Measurements from ENCODE around the gene C16orf74.

Gene C16orf74

GRCh38 chr16:85750827-85751697 lies at the start of gene C16orf74:
Gene C16orf74 (minus strand): TSS chr16:85751096. CDS start chr16:85735217, 15,879 bp downstream.
- Histone ChIP-seq H3K36me3 (ENCODE audit: control insufficient read depth, low read depth, low read length) (no peaks in the 10 kb centered on the region), H3K27ac (ENCODE audit: low read length) (no peak within 1 kb of the TSS), H3K27me3 (ENCODE audit: control insufficient read depth, insufficient read depth, low read length) (peaks cover 37% of the 10 kb centered on the region), H3K4me1 (ENCODE audit: control insufficient read depth, low read depth, low read length) (peaks cover 27% of the 10 kb centered on the region), H3K4me3 (ENCODE audit: low read length) (peak within 1 kb of the TSS; percentile 53), H3K9ac (ENCODE audit: low read length) (no peak within 1 kb of the TSS), H3K9me3 (ENCODE audit: control insufficient read depth, low read depth, low read length) (no peaks in the 10 kb centered on the region)

GRCh38 chr16:85800321-85800669 lies 49.4 kb upstream of the C16orf74 start:
- Histone ChIP-seq H3K36me3 (ENCODE audit: control insufficient read depth, low read depth, low read length) (peaks cover 52% of the 10 kb centered on the region), H3K4me3 (ENCODE audit: low read length) (peak overlapping the region; percentile 95), H3K9ac (ENCODE audit: low read length) (peak overlapping the region; percentile 86), H3K4me1 (ENCODE audit: control insufficient read depth, low read depth, low read length) (no peaks in the 10 kb centered on the region), H3K27ac (ENCODE audit: low read length) (no peak overlapping the region), H3K27me3 (ENCODE audit: control insufficient read depth, insufficient read depth, low read length) (no peaks in the 10 kb centered on the region), H3K9me3 (ENCODE audit: control insufficient read depth, low read depth, low read length) (no peaks in the 10 kb centered on the region)

- no peaks in the 10 kb centered on the region for H3K27me3 ChIP-seq (ENCODE audit: control insufficient read depth, insufficient read depth, low read length)
- no peaks in the 10 kb centered on the region for H3K4me1 ChIP-seq (ENCODE audit: control insufficient read depth, low read depth, low read length)
- H3K9ac ChIP-seq (ENCODE audit: low read length): peak within 1 kb of the TSS; percentile 86
- peak within 1 kb of the TSS; percentile 95 for H3K4me3 ChIP-seq (ENCODE audit: low read length)
- peak within 1 kb of the TSS; percentile 34 for H3K27ac ChIP-seq (ENCODE audit: low read length)
- H3K36me3 ChIP-seq (ENCODE audit: control insufficient read depth, low read depth, low read length): peaks cover 50% of the 10 kb centered on the region
- H3K9me3 ChIP-seq (ENCODE audit: control insufficient read depth, low read depth, low read length): no peaks in the 10 kb centered on the region
Measured at GRCh38 chr16:85799497-85800320, 48.8 kb upstream of the C16orf74 start, which contains the start of the genes COX4I1 and EMC8. Gene COX4I1 (plus strand): TSS chr16:85799695. CDS start chr16:85801206, 1,511 bp downstream. Gene EMC8 (minus strand): TSS chr16:85799544. CDS start chr16:85799295, 249 bp downstream.

GRCh38 chr16:85798901-85799496 lies 48.1 kb upstream of the C16orf74 start:
- Histone ChIP-seq H3K4me3 (ENCODE audit: low read length) (peak overlapping the region; percentile 95), H3K27me3 (ENCODE audit: control insufficient read depth, insufficient read depth, low read length) (no peaks in the 10 kb centered on the region), H3K9ac (ENCODE audit: low read length) (peak overlapping the region; percentile 86), H3K4me1 (ENCODE audit: control insufficient read depth, low read depth, low read length) (no peaks in the 10 kb centered on the region), H3K27ac (ENCODE audit: low read length) (peak overlapping the region; percentile 34), H3K36me3 (ENCODE audit: control insufficient read depth, low read depth, low read length) (peaks cover 46% of the 10 kb centered on the region), H3K9me3 (ENCODE audit: control insufficient read depth, low read depth, low read length) (no peaks in the 10 kb centered on the region)

GRCh38 chr16:85798283-85798776 lies 47.4 kb upstream of the C16orf74 start:
- no peaks in the 10 kb centered on the region for H3K9me3 ChIP-seq (ENCODE audit: control insufficient read depth, low read depth, low read length)
- peaks cover 41% of the 10 kb centered on the region for H3K36me3 ChIP-seq (ENCODE audit: control insufficient read depth, low read depth, low read length)
- H3K27ac ChIP-seq (ENCODE audit: low read length): peak overlapping the region; percentile 34
- H3K4me3 ChIP-seq (ENCODE audit: low read length): peak overlapping the region; percentile 95
- no peaks in the 10 kb centered on the region for H3K27me3 ChIP-seq (ENCODE audit: control insufficient read depth, insufficient read depth, low read length)
- H3K4me1 ChIP-seq (ENCODE audit: control insufficient read depth, low read depth, low read length): no peaks in the 10 kb centered on the region
- H3K9ac ChIP-seq (ENCODE audit: low read length): peak overlapping the region; percentile 86

- Histone ChIP-seq H3K27me3 (ENCODE audit: control insufficient read depth, insufficient read depth, low read length) (no peaks in the 10 kb centered on the region), H3K36me3 (ENCODE audit: control insufficient read depth, low read depth, low read length) (peaks cover 28% of the 10 kb centered on the region), H3K9ac (ENCODE audit: low read length) (no peak overlapping the region), H3K4me1 (ENCODE audit: control insufficient read depth, low read depth, low read length) (no peaks in the 10 kb centered on the region), H3K27ac (ENCODE audit: low read length) (no peak overlapping the region), H3K4me3 (ENCODE audit: low read length) (no peak overlapping the region), H3K9me3 (ENCODE audit: control insufficient read depth, low read depth, low read length) (no peaks in the 10 kb centered on the region)
Measured at GRCh38 chr16:85796599-85796998, 45.7 kb upstream of the C16orf74 start.

GRCh38 chr16:85796152-85796551 lies 45.3 kb upstream of the C16orf74 start:
- Histone ChIP-seq H3K27me3 (ENCODE audit: control insufficient read depth, insufficient read depth, low read length) (no peaks in the 10 kb centered on the region), H3K9me3 (ENCODE audit: control insufficient read depth, low read depth, low read length) (no peaks in the 10 kb centered on the region), H3K4me1 (ENCODE audit: control insufficient read depth, low read depth, low read length) (no peaks in the 10 kb centered on the region), H3K9ac (ENCODE audit: low read length) (no peak overlapping the region), H3K27ac (ENCODE audit: low read length) (no peak overlapping the region), H3K36me3 (ENCODE audit: control insufficient read depth, low read depth, low read length) (peaks cover 26% of the 10 kb centered on the region), H3K4me3 (ENCODE audit: low read length) (no peak overlapping the region)

- Histone ChIP-seq H3K9me3 (ENCODE audit: control insufficient read depth, low read depth, low read length) (no peaks in the 10 kb centered on the region), H3K27ac (ENCODE audit: low read length) (no peak overlapping the region), H3K4me1 (ENCODE audit: control insufficient read depth, low read depth, low read length) (no peaks in the 10 kb centered on the region), H3K4me3 (ENCODE audit: low read length) (no peak overlapping the region), H3K36me3 (ENCODE audit: control insufficient read depth, low read depth, low read length) (peaks cover 25% of the 10 kb centered on the region), H3K27me3 (ENCODE audit: control insufficient read depth, insufficient read depth, low read length) (no peaks in the 10 kb centered on the region), H3K9ac (ENCODE audit: low read length) (no peak overlapping the region)
Measured at GRCh38 chr16:85794696-85795095, 43.8 kb upstream of the C16orf74 start.

- Histone ChIP-seq H3K4me1 (ENCODE audit: control insufficient read depth, low read depth, low read length) (no peaks in the 10 kb centered on the region), H3K27ac (ENCODE audit: low read length) (no peak overlapping the region), H3K9me3 (ENCODE audit: control insufficient read depth, low read depth, low read length) (no peaks in the 10 kb centered on the region), H3K4me3 (ENCODE audit: low read length) (no peak overlapping the region), H3K9ac (ENCODE audit: low read length) (no peak overlapping the region), H3K27me3 (ENCODE audit: control insufficient read depth, insufficient read depth, low read length) (no peaks in the 10 kb centered on the region), H3K36me3 (ENCODE audit: control insufficient read depth, low read depth, low read length) (peaks cover 28% of the 10 kb centered on the region)
Measured at GRCh38 chr16:85793662-85794298, 42.9 kb upstream of the C16orf74 start.

GRCh38 chr16:85789773-85790172 lies 38.9 kb upstream of the C16orf74 start:
- peaks cover 47% of the 10 kb centered on the region for H3K36me3 ChIP-seq (ENCODE audit: control insufficient read depth, low read depth, low read length)
- H3K9ac ChIP-seq (ENCODE audit: low read length): no peak overlapping the region

GRCh38 chr16:85788819-85789218 lies 37.9 kb upstream of the C16orf74 start:
- H3K9me3 ChIP-seq (ENCODE audit: control insufficient read depth, low read depth, low read length): no peaks in the 10 kb centered on the region
- no peak overlapping the region for H3K27ac ChIP-seq (ENCODE audit: low read length)
- H3K9ac ChIP-seq (ENCODE audit: low read length): no peak overlapping the region
- H3K36me3 ChIP-seq (ENCODE audit: control insufficient read depth, low read depth, low read length): peaks cover 47% of the 10 kb centered on the region
- H3K27me3 ChIP-seq (ENCODE audit: control insufficient read depth, insufficient read depth, low read length): no peaks in the 10 kb centered on the region
- no peak overlapping the region for H3K4me3 ChIP-seq (ENCODE audit: low read length)
- H3K4me1 ChIP-seq (ENCODE audit: control insufficient read depth, low read depth, low read length): no peaks in the 10 kb centered on the region

More at GRCh38 chr16:85789773-85790172, 38.9 kb upstream of the C16orf74 start:
- Histone ChIP-seq H3K27ac (ENCODE audit: low read length) (no peak overlapping the region), H3K9me3 (ENCODE audit: control insufficient read depth, low read depth, low read length) (no peaks in the 10 kb centered on the region), H3K4me1 (ENCODE audit: control insufficient read depth, low read depth, low read length) (no peaks in the 10 kb centered on the region), H3K4me3 (ENCODE audit: low read length) (no peak overlapping the region), H3K27me3 (ENCODE audit: control insufficient read depth, insufficient read depth, low read length) (no peaks in the 10 kb centered on the region)
